LNCaP clone FGC (cell line): ENCODE measurements around the gene KRTAP5-9.

ENCODE experiments used
- DNase-seq: peaks from one replicate; pipeline ENCODE4 v3.0.0-alpha.2; 2011; ENCODE audit warnings: low read depth
- H3K4me3 ChIP-seq: 2 replicates; pipeline ENCODE4 v1.5.1; 2011; ENCODE audit warnings: mild to moderate bottlenecking, low read depth, low read length, control low read depth
- TF ChIP-seq, protein P1 (sequence below): IDR thresholded peaks from 2 replicates; pipeline ENCODE4 v1.5.1; 2012; ENCODE audit warnings: mild to moderate bottlenecking; ENCODE audit not compliant: control insufficient read depth, insufficient read depth; ENCODE audit errors: extremely low read depth

KRTAP5-9 gene

DNA sequence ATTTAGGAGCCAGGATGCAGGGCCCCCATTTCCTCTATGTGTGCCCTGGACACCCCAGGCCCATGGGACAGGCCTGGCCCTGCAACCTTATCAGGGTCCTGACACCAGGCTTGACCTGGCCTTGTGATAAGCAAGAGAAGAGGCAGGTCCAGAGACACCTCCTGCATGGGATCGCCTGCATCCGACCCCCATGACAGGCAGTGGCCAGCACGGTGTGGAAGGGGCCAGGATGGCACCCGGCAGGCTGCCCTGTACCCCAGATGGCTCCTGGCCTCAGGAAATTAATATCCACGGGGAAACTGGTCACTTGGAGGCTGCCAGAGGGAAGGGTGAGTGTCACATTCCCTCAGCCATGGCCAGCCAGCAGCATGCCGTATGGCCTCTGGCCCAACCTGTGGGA lies 6.8 kb downstream of the KRTAP5-9 start:
- no peak overlapping the region for H3K4me3 ChIP-seq
- DNase-seq, result no peak
- TF ChIP-seq, protein P1, sequence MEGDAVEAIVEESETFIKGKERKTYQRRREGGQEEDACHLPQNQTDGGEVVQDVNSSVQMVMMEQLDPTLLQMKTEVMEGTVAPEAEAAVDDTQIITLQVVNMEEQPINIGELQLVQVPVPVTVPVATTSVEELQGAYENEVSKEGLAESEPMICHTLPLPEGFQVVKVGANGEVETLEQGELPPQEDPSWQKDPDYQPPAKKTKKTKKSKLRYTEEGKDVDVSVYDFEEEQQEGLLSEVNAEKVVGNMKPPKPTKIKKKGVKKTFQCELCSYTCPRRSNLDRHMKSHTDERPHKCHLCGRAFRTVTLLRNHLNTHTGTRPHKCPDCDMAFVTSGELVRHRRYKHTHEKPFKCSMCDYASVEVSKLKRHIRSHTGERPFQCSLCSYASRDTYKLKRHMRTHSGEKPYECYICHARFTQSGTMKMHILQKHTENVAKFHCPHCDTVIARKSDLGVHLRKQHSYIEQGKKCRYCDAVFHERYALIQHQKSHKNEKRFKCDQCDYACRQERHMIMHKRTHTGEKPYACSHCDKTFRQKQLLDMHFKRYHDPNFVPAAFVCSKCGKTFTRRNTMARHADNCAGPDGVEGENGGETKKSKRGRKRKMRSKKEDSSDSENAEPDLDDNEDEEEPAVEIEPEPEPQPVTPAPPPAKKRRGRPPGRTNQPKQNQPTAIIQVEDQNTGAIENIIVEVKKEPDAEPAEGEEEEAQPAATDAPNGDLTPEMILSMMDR, result no peak

DNA sequence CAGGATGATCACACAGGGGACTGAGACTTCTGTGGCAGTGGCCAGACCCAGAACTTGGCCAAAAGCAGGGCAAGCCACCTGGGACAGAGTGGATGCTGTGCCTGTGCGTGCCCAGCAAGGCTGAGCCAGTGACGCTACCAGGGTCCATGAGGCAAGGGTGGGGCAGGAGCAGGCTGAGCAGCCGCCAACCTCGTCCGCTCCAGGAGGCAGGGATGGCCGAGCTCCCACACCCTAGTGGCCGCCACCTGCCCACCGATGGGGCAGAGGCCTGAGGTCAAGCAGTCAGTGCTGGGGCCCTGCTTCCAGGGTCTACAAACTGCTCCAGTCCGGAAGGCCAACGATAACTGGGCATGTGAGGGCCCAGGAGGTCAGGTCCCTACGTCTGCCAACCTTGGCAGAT lies 7.3 kb downstream of the KRTAP5-9 start:
- H3K4me3 ChIP-seq, result no peak overlapping the region
- TF ChIP-seq, protein P1, result no peak
- no peak for DNase-seq

DNA sequence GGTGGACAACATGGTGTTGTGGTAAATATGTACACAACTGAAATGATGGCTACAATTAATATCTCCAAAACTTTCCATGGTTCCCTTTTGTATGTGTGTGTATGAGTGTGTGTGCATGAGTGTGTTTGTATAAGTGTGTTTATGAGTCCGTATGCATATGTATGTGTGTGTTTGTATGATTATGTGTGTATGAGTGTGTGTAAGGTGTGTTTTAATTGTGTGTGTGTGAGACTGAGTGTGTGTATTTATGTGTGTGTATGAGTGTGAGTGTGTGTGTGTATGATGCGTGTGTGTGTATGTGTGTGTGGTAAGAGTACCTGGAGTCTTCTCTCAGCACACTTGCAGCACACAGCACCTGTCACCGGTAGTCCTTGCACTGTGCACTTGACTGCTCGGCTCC lies 7.8 kb downstream of the KRTAP5-9 start:
- DNase-seq, result no peak
- H3K4me3 ChIP-seq, result no peak overlapping the region
- TF ChIP-seq, protein P1, result no peak

DNA sequence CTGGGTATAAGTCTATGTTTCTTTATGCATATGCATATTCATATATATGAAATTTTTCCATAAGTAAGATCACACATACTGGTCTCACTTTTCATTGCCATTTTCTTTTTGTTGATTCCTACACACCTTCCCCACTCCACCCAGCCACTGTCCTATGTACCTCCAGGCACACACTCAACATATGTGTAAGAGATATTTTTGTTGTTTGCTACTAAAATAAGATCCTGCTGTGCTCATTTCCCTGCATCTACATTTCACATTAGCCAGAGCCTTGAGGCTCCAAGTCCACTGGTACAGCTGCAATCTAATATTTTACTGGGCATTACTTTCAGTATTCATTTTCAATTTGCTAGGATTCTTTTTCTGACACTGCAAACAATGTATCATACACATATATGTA lies 9.0 kb downstream of the KRTAP5-9 start:
- no peak for DNase-seq
- TF ChIP-seq, protein P1, result no peak
- H3K4me3 ChIP-seq, result no peak overlapping the region

DNA sequence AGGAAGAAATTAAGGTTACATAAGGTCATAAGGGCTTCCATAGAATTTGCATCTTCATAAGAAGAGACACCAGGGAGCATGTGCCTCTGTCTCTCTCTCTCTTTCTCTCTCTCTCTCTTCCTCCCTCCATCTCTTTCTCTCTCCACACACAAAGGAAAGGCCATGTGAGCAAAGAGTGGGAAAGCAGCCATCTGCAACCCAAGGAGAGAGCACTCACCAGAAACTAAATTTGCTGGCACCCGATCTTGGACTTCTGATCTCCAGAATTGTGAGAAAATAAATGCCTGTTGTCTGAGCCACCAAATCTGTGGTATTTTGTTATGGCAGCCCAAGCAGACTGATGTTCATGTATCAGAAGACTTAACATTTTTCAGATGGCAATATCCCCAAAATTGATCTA lies 10.8 kb downstream of the KRTAP5-9 start:
- TF ChIP-seq, protein P1, result no peak
- H3K4me3 ChIP-seq, result no peak overlapping the region
- DNase-seq, result no peak

DNA sequence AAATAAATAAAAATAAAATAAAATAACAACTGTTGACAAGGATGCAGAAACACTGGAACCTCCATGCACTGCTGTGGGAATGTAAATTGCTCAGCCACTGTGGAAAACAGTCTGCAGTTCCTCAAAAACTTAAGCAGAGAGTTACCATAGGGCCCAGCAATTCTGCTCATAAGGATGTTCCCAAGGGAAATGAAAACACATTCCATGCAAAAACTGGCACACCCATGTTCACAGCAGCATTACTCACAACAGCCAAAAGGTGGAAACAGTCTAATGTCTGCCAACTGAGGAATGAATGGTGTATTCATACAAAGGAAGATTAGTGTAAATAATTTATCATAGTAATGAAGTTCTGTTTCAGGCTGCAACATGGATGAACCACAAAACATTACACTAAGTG lies 13.9 kb downstream of the KRTAP5-9 start:
- no peak for DNase-seq
- TF ChIP-seq, protein P1, result no peak
- H3K4me3 ChIP-seq, result no peak overlapping the region

DNA sequence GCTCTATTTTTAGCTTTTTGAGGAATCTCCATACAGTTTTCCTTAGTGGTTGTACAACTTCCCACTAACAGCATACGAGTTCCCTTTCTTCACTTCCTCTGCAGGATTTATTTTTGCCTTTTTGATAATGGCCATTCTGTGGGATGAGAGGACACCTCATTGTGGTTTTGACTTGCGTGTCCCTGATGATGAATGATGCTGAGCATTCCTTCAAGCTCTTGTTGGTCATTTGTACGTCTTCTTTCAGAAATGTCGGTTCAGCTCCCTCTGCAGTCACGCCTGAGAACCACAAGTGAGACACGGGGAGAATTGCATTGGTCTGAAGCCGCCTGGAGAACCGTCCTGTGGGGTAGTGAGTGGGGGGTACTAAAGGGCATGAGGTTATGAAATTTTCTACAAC lies 15.2 kb downstream of the KRTAP5-9 start:
- no peak for DNase-seq
- TF ChIP-seq, protein P1, result peak; percentile 50
- no peak overlapping the region for H3K4me3 ChIP-seq
